Measurements from ENCODE around the gene FLT1.
A peak's percentile ranks its signal among the peaks of the same experiment; 100 is the strongest.

FLT1 gene

GRCh38 chr13:28528848-28529247, 33.9 kb upstream of the FLT1 start:
- DNase-seq (ENCODE audit: low read depth in 3 of 3), result no peak

DNA sequence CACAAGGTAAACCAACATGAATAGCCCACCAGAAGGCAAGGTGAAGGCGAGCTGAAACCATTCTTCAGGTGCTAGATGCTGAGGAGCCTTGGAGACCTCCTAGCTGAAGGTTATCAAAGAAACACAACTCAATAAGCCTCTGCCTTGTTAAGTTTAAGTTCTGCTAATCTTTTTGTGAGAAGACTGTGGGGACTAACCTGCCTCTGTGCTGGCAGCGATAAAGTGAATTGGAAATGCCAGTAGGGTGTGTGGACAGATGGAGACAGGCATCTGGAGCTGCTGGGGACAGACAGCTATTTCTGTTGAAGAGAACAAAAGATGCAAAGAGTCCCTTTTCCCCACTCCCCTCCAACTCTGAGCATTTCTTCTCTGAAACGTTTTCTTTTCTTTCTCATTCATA, 33.5 kb upstream of the FLT1 start:
- no peak for DNase-seq (ENCODE audit: low read depth in 3 of 3)

DNA sequence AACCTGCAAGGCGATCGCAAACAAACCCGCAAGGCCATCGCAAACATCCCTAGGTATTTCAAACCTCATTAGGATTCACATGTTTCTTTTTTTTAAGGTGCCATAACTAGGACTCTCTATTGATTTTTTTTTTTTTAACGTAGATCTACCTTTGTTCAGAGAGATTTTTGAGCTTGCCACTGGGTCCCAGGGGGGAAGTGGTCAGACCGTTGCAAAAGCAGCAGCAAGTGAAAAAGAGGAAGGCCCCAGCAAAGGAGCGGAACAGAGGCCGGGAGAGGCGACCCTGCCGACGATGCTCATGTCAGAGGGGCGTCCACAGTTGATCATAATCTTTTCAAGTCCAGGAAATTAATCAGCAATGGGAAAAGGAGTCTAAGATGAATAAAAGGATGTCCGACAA, 32.7 kb upstream of the FLT1 start:
- DNase-seq (ENCODE audit: low read depth in 3 of 3), result no peak

GRCh38 chr13:28526876-28527275, 31.9 kb upstream of the FLT1 start:
- no peak for DNase-seq (ENCODE audit: low read depth in 3 of 3)

- DNase-seq (ENCODE audit: low read depth in 3 of 3), result no peak
Measured at GRCh38 chr13:28522871-28523270, 27.9 kb upstream of the FLT1 start.

GRCh38 chr13:28513745-28514144, 18.8 kb upstream of the FLT1 start:
- DNase-seq (ENCODE audit: low read depth in 3 of 3), result no peak

GRCh38 chr13:28510542-28510941, 15.6 kb upstream of the FLT1 start:
- no peak for DNase-seq (ENCODE audit: low read depth in 3 of 3)

DNA sequence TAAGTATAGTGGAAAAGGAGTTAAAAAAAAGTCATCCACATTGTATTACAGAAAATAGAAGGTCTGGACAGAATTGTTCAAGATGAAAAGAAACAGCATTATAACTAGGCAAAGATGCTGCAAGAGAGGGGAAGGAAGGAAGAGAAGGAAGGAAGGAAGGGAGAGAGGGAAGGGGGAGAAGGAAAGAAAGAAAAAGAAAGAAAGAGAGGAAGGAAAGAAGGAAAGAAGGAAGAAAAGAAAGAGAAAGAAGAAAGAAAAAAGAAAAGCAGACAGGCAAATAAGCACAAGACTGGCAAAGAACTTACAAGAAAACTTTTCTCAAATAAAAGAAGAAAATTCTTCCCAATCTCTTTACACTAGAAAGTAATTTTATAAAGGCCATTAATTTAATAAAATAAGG, 15.1 kb upstream of the FLT1 start:
- DNase-seq (ENCODE audit: low read depth in 3 of 3), result no peak

DNA sequence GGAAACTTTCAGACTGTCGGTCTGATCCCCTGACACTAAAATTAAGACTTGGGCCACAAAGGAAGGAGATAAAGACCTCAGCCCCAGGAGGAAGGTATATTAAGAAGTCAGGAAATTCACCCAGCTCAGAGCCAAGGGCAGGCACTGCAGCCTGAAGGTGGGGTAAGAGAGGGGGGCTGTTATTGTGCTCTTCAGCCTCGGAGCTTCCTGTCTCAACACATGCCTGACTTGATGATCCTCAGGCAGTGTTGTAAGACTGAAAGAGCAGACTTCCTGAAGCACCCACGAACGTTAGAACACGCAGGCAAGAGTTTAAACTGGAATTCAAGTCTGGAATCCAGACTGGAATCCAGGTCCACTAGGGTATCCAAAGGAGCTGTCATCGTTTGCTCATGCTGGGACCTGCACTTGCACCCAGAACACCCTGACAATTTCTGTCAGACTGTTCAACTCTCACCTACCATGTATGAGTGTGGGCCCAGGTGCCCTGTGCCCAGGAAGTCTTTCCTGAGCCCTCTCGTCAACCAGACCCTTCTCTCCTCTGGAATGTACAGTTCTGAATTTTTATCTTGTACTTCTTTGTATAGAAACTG, 10.7 kb upstream of the FLT1 start:
- no peak for DNase-seq (ENCODE audit: low read depth in 3 of 3)

DNA sequence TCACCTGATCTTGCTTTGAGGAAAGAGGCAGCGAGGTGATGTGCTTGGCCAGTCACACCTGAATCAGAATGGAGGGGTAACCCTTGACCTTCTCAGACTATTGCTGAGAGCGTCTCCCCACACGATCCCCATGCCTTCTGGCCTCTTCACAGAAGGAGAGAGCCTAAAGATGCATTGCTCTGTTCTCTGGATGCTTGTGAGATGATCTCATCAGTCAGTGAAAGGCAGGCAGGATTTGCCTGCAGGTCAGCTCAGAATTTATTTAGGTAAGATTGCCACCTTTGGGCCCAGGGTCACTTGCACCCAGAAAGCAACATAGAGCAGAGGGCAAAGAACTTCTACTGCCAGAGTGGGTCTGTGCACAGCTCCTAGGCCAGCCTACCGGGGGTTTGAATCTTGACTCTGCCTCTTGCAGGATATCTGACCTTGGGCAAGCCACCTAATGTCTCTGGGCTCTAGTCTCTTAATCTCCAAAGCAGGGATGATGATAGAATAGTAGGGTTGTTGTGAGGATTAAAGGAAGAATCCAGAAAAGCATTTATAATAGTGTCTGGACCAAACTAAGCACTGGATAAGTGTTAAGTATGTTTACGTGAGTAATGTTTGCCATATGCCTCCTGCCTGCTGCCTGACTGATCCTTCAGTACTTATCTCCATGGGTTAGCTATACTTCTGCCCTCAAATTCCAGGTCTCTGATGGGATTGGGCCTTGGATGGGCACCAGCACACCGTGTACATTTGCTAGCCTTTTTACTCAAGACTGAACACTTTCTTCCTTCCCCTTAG, 8.4 kb upstream of the FLT1 start:
- DNase-seq (ENCODE audit: low read depth in 3 of 3), result no peak

DNA sequence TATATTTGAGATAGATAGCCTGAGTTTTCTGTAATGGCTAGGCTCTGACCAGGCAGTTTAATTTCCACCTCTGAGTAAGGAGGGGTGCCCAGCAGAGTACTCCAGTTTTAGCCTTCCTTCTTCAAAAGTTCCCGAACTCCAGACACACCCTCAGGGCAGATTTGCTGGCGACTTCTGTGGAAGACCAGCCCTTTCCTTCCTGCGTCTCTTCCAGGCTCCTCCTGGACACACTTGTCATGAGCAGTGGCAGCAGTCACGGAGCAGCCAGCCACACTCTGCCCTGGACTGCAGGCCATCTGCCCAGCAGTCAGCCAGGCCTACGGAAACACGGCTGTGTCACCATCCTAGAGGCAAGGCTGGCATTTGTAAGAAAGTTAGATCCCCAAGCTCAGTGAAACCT, 6.6 kb upstream of the FLT1 start:
- no peak for DNase-seq (ENCODE audit: low read depth in 3 of 3)

- DNase-seq (ENCODE audit: low read depth in 3 of 3), result no peak
Measured at GRCh38 chr13:28499609-28500008, 4.7 kb upstream of the FLT1 start.

- no peak for DNase-seq (ENCODE audit: low read depth in 3 of 3)
Measured at GRCh38 chr13:28498481-28499115, 3.7 kb upstream of the FLT1 start.

DNA sequence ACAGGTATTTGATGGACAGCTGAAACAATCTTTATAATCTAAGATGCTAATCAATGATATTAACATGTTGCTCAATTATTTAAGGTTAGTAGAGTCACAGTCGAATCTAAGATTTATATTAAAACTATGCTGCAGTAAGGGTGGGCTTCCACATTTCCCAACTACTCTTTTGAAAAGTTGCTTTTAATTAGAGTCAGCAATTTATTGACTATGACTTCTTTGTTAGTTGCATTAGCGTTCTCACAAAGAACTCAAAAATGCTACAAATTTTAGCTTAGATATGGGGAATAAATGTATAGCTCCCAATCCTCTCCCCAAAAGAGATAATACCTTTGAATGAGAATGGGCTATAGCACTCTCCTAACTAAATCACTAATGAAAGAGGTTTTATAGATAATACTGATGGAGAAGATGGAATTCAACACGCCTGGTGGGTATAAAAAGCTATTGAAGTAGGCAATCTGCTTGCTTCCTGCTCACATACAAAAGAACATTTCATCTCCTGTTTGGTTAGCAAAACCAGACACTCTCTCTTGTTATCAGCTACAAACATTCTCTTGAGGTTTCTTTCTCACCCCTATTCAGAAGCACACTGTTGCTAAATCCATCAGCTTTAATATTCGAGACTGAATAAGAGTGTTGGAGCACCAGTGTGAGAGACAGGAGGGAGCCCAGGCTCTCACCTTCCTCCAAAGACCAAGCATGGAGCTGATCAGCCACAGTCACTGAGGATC, 2.4 kb upstream of the FLT1 start:
- no peak for DNase-seq (ENCODE audit: low read depth in 3 of 3)

DNA sequence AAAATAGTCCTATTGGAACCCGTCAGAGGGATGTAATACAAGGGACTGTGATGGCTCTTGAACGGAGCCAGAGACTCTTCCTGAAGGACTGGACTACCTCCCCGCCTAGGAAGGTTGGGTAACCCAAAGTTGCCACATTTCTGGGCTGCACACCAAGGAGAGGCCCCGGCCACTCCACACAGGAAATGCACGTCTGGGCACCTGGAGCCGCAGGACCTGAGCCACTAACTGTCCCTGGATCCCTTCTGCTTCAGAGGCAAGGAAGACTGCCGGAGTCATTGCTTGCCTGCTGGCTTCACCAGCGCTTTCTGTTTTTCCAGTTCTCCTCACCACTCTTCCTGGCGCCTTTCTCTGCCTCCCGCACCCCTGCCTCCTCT, 1.2 kb upstream of the FLT1 start:
- no peak for DNase-seq (ENCODE audit: low read depth in 3 of 3)

DNA sequence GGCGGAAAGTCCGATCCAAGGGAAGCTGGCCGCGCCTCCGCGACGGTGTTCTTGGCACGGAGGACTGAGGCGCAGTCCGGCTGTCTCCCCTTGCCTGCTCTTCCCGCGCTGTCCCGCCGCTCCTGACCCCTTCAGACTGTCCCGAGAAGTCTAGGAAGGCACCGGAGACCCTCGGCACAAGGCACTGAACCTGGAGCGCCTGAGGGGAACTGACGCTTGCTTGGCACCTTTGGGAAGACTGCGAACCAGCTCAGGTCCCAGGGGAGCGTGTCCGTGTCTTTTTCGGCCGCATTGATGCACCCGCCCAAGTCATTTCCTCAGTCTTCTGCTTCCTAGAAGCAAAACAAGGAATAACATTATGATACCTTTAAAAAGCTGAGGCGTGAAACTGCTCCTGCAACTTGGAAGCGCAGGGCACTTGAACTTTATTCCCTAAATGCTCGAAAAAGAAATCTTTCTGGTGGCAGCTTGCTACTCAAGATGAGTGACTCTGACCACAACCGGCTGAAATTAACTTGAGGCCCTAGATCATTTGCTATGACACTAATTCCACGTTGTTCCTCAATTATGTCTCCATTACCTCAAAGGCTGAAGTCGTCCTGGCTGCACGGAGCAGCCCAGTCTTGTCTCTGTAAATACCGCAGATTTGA, 735 bp upstream of the FLT1 start:
- DNase-seq (ENCODE audit: low read depth in 3 of 3), result no peak

DNA sequence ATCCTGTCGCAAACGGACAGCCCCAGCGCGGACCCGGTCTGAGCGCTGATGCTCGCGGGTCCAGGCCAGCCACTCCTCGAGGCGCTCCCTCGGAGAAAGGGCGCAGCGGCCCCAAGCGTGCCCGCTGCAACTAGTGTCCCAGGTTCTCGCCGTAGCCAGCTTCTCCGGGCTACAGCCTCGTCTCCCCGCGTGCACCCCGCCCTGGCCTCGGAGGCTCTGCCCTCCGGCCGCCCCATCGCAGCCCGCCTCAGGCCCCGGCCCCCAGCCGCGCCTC, 487 bp downstream of the FLT1 start:
- DNase-seq (ENCODE audit: low read depth in 3 of 3), result no peak

- peak in 1 of 3 experiments; percentile 4 for DNase-seq (ENCODE audit: low read depth in 3 of 3)
Measured at GRCh38 chr13:28493740-28494503, 1.0 kb downstream of the FLT1 start.

DNA sequence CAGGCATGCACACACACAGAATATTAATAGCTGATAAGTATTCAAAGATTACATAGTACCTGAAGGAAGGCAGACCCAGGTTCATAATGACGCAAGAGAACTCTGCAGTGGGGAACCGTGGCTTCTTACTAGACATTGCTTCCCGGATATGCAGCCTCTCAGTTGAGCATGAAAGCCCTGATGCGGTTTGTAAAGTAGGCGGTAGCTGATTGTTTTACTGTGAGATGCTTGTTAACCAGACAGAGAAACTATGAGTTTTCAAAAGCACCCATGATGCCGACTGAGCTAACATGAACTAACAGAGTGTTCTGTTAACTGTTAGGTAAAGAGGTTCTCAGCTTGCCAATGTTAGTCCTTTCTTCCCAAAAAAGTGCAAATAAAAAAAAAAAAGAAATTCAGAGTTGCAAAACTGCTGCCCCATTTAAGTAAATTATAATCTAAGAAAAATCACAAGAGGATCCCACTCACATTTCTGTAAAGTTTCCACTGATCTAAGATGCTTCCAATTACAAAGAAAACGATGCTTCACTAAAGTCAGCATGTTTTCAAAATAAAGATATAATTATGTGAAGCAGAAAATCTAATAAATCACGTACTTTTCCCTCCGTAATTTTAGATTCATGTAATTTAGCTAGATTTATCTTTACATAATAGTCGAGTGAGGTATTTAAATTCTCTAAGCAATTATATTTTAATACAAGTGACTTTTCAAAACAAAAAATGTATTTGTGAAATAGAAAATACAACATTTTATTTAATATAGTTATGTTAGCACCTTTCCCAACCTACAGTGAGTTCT, 2.2 kb downstream of the FLT1 start:
- peak in 2 of 3 experiments; percentile 3 to 37 for DNase-seq (ENCODE audit: low read depth in 3 of 3)

- no peak for DNase-seq (ENCODE audit: low read depth in 3 of 3)
Measured at GRCh38 chr13:28490061-28490460, 4.9 kb downstream of the FLT1 start.

DNA sequence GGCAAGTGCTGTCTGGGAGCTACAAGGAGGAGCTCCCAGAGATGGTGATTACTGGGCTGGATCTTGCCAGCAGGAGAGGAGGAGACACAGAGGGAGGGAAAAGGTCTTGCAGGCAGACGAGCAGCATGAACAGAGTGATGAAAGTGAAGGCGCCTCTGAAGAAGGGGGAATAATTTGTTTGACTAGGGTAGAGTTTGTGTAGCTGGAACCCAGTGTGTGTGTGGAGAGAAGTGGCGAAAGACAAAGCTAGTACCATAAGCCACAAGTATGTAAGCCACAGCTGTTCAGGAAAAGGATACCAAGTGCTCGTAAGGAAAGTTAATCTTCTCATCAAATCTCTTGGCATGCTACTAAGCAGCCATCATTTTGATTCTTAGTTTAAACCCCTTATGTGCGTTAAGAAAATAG, 5.4 kb downstream of the FLT1 start:
- no peak for DNase-seq (ENCODE audit: low read depth in 3 of 3)
